Measurements from ENCODE around the gene SMARCD3. TPM values are rescaled to one million over a fixed set of nuclear protein-coding genes. Genes with fewer than 3 reads are reported as not detected.

The SMARCD3 gene
- total RNA-seq, 4 donors from 2014 or later: 2.5 to 11.6 (median 6.3) TPM

- no peak for TF ChIP-seq POLR2A (IDR thresholded peaks at IDR 0.05)
- TF ChIP-seq CTCF (IDR thresholded peaks at IDR 0.05): no peak
- Histone ChIP-seq H3K27me3 (peaks cover 0 to 34% (median 0%) of the 10 kb centered on the region in 4 donors), H3K9me3 (no peaks in the 10 kb centered on the region), H3K4me3 (no peak overlapping the region), H3K4me1 (no peaks in the 10 kb centered on the region), H3K36me3 (peaks cover 0 to 17% (median 0%) of the 10 kb centered on the region in 3 donors), H3K27ac (no peak overlapping the region)
- intact Hi-C loops (cut with DNase I): no loop called here
- 70 to 79% methylated on average over 9 of the region's 9 CpGs for WGBS, 2 donors
- DNase-seq: no peak
Measured at GRCh38 chr7:151208253-151208862, 40.1 kb downstream of the SMARCD3 start.

GRCh38 chr7:151207804-151208203 lies 40.7 kb downstream of the SMARCD3 start:
- Histone ChIP-seq H3K27ac (no peak overlapping the region), H3K9me3 (no peaks in the 10 kb centered on the region), H3K27me3 (peaks cover 0 to 37% (median 0%) of the 10 kb centered on the region in 4 donors), H3K4me1 (no peaks in the 10 kb centered on the region), H3K4me3 (no peak overlapping the region), H3K36me3 (peaks cover 0 to 11% (median 0%) of the 10 kb centered on the region in 3 donors)
- intact Hi-C loops (cut with DNase I): no loop called here
- TF ChIP-seq POLR2A (IDR thresholded peaks at IDR 0.05): no peak
- no peak for TF ChIP-seq CTCF (IDR thresholded peaks at IDR 0.05)
- no CpG with 5 or more reads among the region's 12 CpGs for WGBS, 2 donors
- DNase-seq: no peak

- no peak overlapping the region for H3K4me3 ChIP-seq
- H3K4me1 ChIP-seq: no peaks in the 10 kb centered on the region
- intact Hi-C loops (cut with DNase I): no loop called here
- H3K27me3 ChIP-seq: peaks cover 0 to 37% (median 0%) of the 10 kb centered on the region in 4 donors
- no peaks in the 10 kb centered on the region for H3K9me3 ChIP-seq
- DNase-seq: no peak
- H3K27ac ChIP-seq: no peak overlapping the region
- H3K36me3 ChIP-seq: peaks cover 0 to 6% (median 0%) of the 10 kb centered on the region in 3 donors
- no peak for TF ChIP-seq POLR2A (IDR thresholded peaks at IDR 0.05)
- TF ChIP-seq CTCF (IDR thresholded peaks at IDR 0.05): no peak
- 60 to 63% methylated on average over 9 of the region's 9 CpGs for WGBS, 2 donors
Measured at GRCh38 chr7:151207315-151207714, 41.2 kb downstream of the SMARCD3 start.

- TF ChIP-seq CTCF (IDR thresholded peaks at IDR 0.05) (no peak), POLR2A (IDR thresholded peaks at IDR 0.05) (no peak)
- intact Hi-C loops (cut with DNase I): no loop called here
- H3K4me3 ChIP-seq: no peak overlapping the region
- no peaks in the 10 kb centered on the region for H3K9me3 ChIP-seq
- H3K27ac ChIP-seq: no peak overlapping the region
- 44 to 58% methylated on average over 5 to 8 of the region's 9 CpGs for WGBS, 2 donors
- no peak for DNase-seq
- H3K27me3 ChIP-seq: peaks cover 0 to 37% (median 0%) of the 10 kb centered on the region in 4 donors
- peaks cover 0 to 2% (median 0%) of the 10 kb centered on the region in 3 donors for H3K36me3 ChIP-seq
- H3K4me1 ChIP-seq: no peaks in the 10 kb centered on the region
Measured at GRCh38 chr7:151206914-151207313, 41.6 kb downstream of the SMARCD3 start.

- no peak for DNase-seq
- H3K27me3 ChIP-seq: peaks cover 0 to 37% (median 0%) of the 10 kb centered on the region in 4 donors
- no peaks in the 10 kb centered on the region for H3K36me3 ChIP-seq
- TF ChIP-seq POLR2A (IDR thresholded peaks at IDR 0.05) (no peak), CTCF (IDR thresholded peaks at IDR 0.05) (no peak)
- H3K4me3 ChIP-seq: no peak overlapping the region
- 56 to 65% methylated on average over 5 of the region's 6 CpGs for WGBS, 2 donors
- H3K9me3 ChIP-seq: no peaks in the 10 kb centered on the region
- intact Hi-C loops (cut with DNase I): no loop called here
- H3K27ac ChIP-seq: no peak overlapping the region
- no peaks in the 10 kb centered on the region for H3K4me1 ChIP-seq
Measured at GRCh38 chr7:151205730-151206129, 42.8 kb downstream of the SMARCD3 start.
